Measurements from ENCODE around the gene CRLF3.
A peak's percentile ranks its signal among the peaks of the same experiment; 100 is the strongest.

The CRLF3 gene

DNA sequence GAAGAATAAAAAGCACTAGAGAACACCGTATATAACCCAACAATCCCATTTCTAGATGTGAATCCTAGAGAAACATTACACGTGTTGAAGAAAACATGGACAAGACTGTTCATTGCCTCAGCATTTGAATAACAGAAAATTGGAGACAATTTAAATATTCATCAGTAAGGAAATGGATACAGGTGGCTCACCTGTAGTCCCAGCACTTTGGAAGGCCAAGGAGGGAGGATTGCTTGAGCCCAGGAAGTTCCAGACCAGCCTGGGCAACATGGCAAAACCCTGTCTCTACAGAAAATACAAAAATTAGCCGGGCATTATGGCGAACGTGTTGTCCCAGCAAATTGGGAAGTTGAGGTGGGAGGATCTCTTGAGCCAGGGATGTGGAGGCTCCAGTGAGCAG is 4.5 kb upstream of the CRLF3 start:
- no peak overlapping the region for H3K9ac ChIP-seq (ENCODE audit: low read length)
- no peak overlapping the region for H3K4me2 ChIP-seq (ENCODE audit: low read length, poor library complexity, severe bottlenecking)
- no peak overlapping the region for H4K91ac ChIP-seq (ENCODE audit: low read length)
- no peak overlapping the region for H2AFZ ChIP-seq (ENCODE audit: low read depth, low read length)
- H2AK5ac ChIP-seq (ENCODE audit: low read length, severe bottlenecking) = no peak overlapping the region
- no peak overlapping the region for H3K18ac ChIP-seq (ENCODE audit: low read depth in 1 of 2, low read length in 2 of 2)
- H3K27me3 ChIP-seq (ENCODE audit: control insufficient read depth in 1 of 2, insufficient read depth in 1 of 2, low read length in 2 of 2) = no peaks in the 10 kb centered on the region
- no peak overlapping the region for H2BK12ac ChIP-seq (ENCODE audit: low read length in 2 of 2)
- no peak for DNase-seq
- no peaks in the 10 kb centered on the region for H3K9me3 ChIP-seq (ENCODE audit: control insufficient read depth, low read length)
- H2BK5ac ChIP-seq (ENCODE audit: low read depth, low read length, poor library complexity, severe bottlenecking) = no peak overlapping the region
- H3K23ac ChIP-seq (ENCODE audit: low read length in 2 of 2) = no peak overlapping the region
- H2BK120ac ChIP-seq (ENCODE audit: low read depth, low read length) = no peak overlapping the region
- H3K27ac ChIP-seq (ENCODE audit: low read length, poor library complexity, severe bottlenecking) = no peak overlapping the region
- H2BK15ac ChIP-seq (ENCODE audit: low read depth, poor library complexity, severe bottlenecking) = no peak overlapping the region
- H3K14ac ChIP-seq (ENCODE audit: low read length in 2 of 2) = no peak overlapping the region
- no peak overlapping the region for H3K4me3 ChIP-seq (ENCODE audit: insufficient read depth in 1 of 2, low read depth in 1 of 2, low read length in 2 of 2)
- WGBS = 100% methylated on average over 4 of the region's 5 CpGs
- no peak overlapping the region for H3K4ac ChIP-seq (ENCODE audit: low read depth in 1 of 2, low read length in 2 of 2)
- H4K8ac ChIP-seq (ENCODE audit: low read length) = no peak overlapping the region
- H3K36me3 ChIP-seq (ENCODE audit: control insufficient read depth in 1 of 2, insufficient read depth in 2 of 2, low read depth in 1 of 2, low read length in 2 of 2) = no peaks in the 10 kb centered on the region
- peaks cover 8% of the 10 kb centered on the region for H3K79me1 ChIP-seq (replicated peaks; ENCODE audit: low read length, poor library complexity, severe bottlenecking)
- H3K4me1 ChIP-seq (ENCODE audit: control insufficient read depth, insufficient read depth, low read depth, low read length) = peaks cover 8% of the 10 kb centered on the region

DNA sequence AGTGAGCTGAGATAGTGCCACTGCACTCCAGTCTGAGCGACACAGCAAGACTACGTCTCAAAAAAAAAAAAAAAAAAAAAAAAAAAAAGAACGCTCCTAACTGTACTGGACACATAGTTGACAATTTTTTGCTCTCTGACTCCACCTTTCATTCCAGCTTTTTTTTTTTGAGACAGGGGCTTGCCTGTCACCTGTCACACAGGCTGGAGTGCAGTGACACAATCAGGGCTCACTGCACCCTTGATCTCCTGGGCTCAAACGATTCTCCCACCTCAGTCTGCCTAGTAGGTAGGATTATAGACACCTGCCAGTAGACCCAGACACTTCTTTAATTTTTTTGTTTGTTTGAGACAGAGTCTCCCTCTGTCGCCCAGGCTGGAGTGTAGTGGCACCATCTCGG is 2.6 kb upstream of the CRLF3 start:
- H3K4me3 ChIP-seq (ENCODE audit: insufficient read depth in 1 of 2, low read depth in 1 of 2, low read length in 2 of 2) = no peak overlapping the region
- H3K36me3 ChIP-seq (ENCODE audit: control insufficient read depth in 1 of 2, insufficient read depth in 2 of 2, low read depth in 1 of 2, low read length in 2 of 2) = no peaks in the 10 kb centered on the region
- no peak overlapping the region for H4K8ac ChIP-seq (ENCODE audit: low read length)
- no peak overlapping the region for H3K27ac ChIP-seq (ENCODE audit: low read length, poor library complexity, severe bottlenecking)
- DNase-seq = no peak
- no peak overlapping the region for H2BK120ac ChIP-seq (ENCODE audit: low read depth, low read length)
- no peak overlapping the region for H4K91ac ChIP-seq (ENCODE audit: low read length)
- no peak overlapping the region for H3K14ac ChIP-seq (ENCODE audit: low read length in 2 of 2)
- no peaks in the 10 kb centered on the region for H3K9me3 ChIP-seq (ENCODE audit: control insufficient read depth, low read length)
- H2BK12ac ChIP-seq (ENCODE audit: low read length in 2 of 2) = no peak overlapping the region
- no peak overlapping the region for H3K9ac ChIP-seq (ENCODE audit: low read length)
- no peak overlapping the region for H2BK15ac ChIP-seq (ENCODE audit: low read depth, poor library complexity, severe bottlenecking)
- 92% methylated on average over 5 of the region's 6 CpGs for WGBS
- no peak overlapping the region for H3K4me2 ChIP-seq (ENCODE audit: low read length, poor library complexity, severe bottlenecking)
- H3K18ac ChIP-seq (ENCODE audit: low read depth in 1 of 2, low read length in 2 of 2) = no peak overlapping the region
- H3K23ac ChIP-seq (ENCODE audit: low read length in 2 of 2) = no peak overlapping the region
- no peak overlapping the region for H2AFZ ChIP-seq (ENCODE audit: low read depth, low read length)
- peaks cover 2% of the 10 kb centered on the region for H3K79me1 ChIP-seq (replicated peaks; ENCODE audit: low read length, poor library complexity, severe bottlenecking)
- H2AK5ac ChIP-seq (ENCODE audit: low read length, severe bottlenecking) = no peak overlapping the region
- peaks cover 6% of the 10 kb centered on the region for H3K4me1 ChIP-seq (ENCODE audit: control insufficient read depth, insufficient read depth, low read depth, low read length)
- no peak overlapping the region for H2BK5ac ChIP-seq (ENCODE audit: low read depth, low read length, poor library complexity, severe bottlenecking)
- H3K27me3 ChIP-seq (ENCODE audit: control insufficient read depth in 1 of 2, insufficient read depth in 1 of 2, low read length in 2 of 2) = no peaks in the 10 kb centered on the region
- no peak overlapping the region for H3K4ac ChIP-seq (ENCODE audit: low read depth in 1 of 2, low read length in 2 of 2)

DNA sequence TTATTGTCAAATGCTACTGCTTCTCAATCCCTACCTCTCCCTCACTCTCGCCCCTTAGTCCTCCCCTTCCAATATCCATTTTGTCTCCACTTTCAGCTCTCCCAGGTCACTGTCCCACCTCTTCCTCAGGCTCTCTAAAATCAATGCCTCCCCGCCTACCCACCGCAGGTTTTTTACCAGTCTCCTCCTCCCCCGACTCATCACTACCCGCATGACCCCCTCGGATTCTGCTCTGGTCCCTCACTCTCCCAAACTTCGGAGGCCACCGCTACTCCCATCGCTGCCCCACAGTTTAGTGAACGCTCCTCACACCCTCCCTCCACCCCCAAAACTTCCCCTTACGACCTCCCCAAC is 513 bp downstream of the CRLF3 start:
- Histone ChIP-seq H3K27ac (ENCODE audit: low read length, poor library complexity, severe bottlenecking) (peak overlapping the region; percentile 66), H3K27me3 (ENCODE audit: control insufficient read depth in 1 of 2, insufficient read depth in 1 of 2, low read length in 2 of 2) (no peaks in the 10 kb centered on the region), H4K8ac (ENCODE audit: low read length) (peak overlapping the region; percentile 83), H3K14ac (ENCODE audit: low read length in 2 of 2) (no peak overlapping the region), H2BK15ac (ENCODE audit: low read depth, poor library complexity, severe bottlenecking) (peak overlapping the region; percentile 73), H3K4me2 (ENCODE audit: low read length, poor library complexity, severe bottlenecking) (peak overlapping the region; percentile 57), H2AFZ (ENCODE audit: low read depth, low read length) (peak overlapping the region; percentile 75), H3K4ac (ENCODE audit: low read depth in 1 of 2, low read length in 2 of 2) (no peak overlapping the region), H4K91ac (ENCODE audit: low read length) (peak overlapping the region; percentile 64), H3K4me3 (ENCODE audit: insufficient read depth in 1 of 2, low read depth in 1 of 2, low read length in 2 of 2) (peak overlapping the region; percentile 82 to 86), H3K79me1 (replicated peaks; ENCODE audit: low read length, poor library complexity, severe bottlenecking) (peaks cover 3% of the 10 kb centered on the region), H3K18ac (ENCODE audit: low read depth in 1 of 2, low read length in 2 of 2) (peak overlapping the region; percentile 37 to 94), H3K4me1 (ENCODE audit: control insufficient read depth, insufficient read depth, low read depth, low read length) (peaks cover 6% of the 10 kb centered on the region), H3K9me3 (ENCODE audit: control insufficient read depth, low read length) (no peaks in the 10 kb centered on the region), H2AK5ac (ENCODE audit: low read length, severe bottlenecking) (no peak overlapping the region), H3K9ac (ENCODE audit: low read length) (peak overlapping the region; percentile 86), H2BK120ac (ENCODE audit: low read depth, low read length) (no peak overlapping the region), H2BK5ac (ENCODE audit: low read depth, low read length, poor library complexity, severe bottlenecking) (no peak overlapping the region), H2BK12ac (ENCODE audit: low read length in 2 of 2) (peak overlapping the region in 1 of 2 experiments; percentile 49), H3K23ac (ENCODE audit: low read length in 2 of 2) (no peak overlapping the region), H3K36me3 (ENCODE audit: control insufficient read depth in 1 of 2, insufficient read depth in 2 of 2, low read depth in 1 of 2, low read length in 2 of 2) (peaks cover 0 to 3% of the 10 kb centered on the region in 2 experiments)
- WGBS = under 1% methylated on average over 11 of the region's 11 CpGs
- DNase-seq = no peak

DNA sequence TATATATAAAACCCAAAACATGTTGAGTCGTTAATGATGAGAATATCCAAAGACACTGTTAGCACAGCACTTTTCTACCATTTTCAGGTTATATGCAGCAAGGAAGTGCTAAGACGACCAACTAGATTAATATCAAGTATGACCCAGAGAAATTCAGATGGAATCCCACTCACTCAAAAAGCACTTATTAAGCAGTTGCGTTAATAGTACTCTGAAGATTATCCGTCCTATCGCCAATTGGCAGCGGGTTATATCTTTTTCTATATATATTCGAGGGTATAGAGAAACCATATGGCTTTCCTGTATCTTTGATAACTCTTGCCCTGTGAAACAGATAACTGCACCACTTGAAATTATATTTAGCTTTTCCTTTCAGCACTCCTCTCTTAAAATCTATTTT is 1.1 kb downstream of the CRLF3 start:
- Histone ChIP-seq H3K4me1 (ENCODE audit: control insufficient read depth, insufficient read depth, low read depth, low read length) (peaks cover 6% of the 10 kb centered on the region), H2AK5ac (ENCODE audit: low read length, severe bottlenecking) (no peak overlapping the region), H3K4ac (ENCODE audit: low read depth in 1 of 2, low read length in 2 of 2) (no peak overlapping the region), H3K9me3 (ENCODE audit: control insufficient read depth, low read length) (no peaks in the 10 kb centered on the region), H3K18ac (ENCODE audit: low read depth in 1 of 2, low read length in 2 of 2) (no peak overlapping the region), H2BK120ac (ENCODE audit: low read depth, low read length) (no peak overlapping the region), H3K36me3 (ENCODE audit: control insufficient read depth in 1 of 2, insufficient read depth in 2 of 2, low read depth in 1 of 2, low read length in 2 of 2) (peaks cover 0 to 3% of the 10 kb centered on the region in 2 experiments), H3K23ac (ENCODE audit: low read length in 2 of 2) (no peak overlapping the region), H3K9ac (ENCODE audit: low read length) (peak overlapping the region; percentile 86), H2BK12ac (ENCODE audit: low read length in 2 of 2) (no peak overlapping the region), H3K27me3 (ENCODE audit: control insufficient read depth in 1 of 2, insufficient read depth in 1 of 2, low read length in 2 of 2) (no peaks in the 10 kb centered on the region), H3K4me2 (ENCODE audit: low read length, poor library complexity, severe bottlenecking) (peak overlapping the region; percentile 10), H2BK15ac (ENCODE audit: low read depth, poor library complexity, severe bottlenecking) (no peak overlapping the region), H2AFZ (ENCODE audit: low read depth, low read length) (no peak overlapping the region), H3K79me1 (replicated peaks; ENCODE audit: low read length, poor library complexity, severe bottlenecking) (peaks cover 4% of the 10 kb centered on the region), H3K4me3 (ENCODE audit: insufficient read depth in 1 of 2, low read depth in 1 of 2, low read length in 2 of 2) (peak overlapping the region in 1 of 2 experiments; percentile 86), H3K14ac (ENCODE audit: low read length in 2 of 2) (no peak overlapping the region), H4K91ac (ENCODE audit: low read length) (no peak overlapping the region), H3K27ac (ENCODE audit: low read length, poor library complexity, severe bottlenecking) (no peak overlapping the region), H4K8ac (ENCODE audit: low read length) (no peak overlapping the region), H2BK5ac (ENCODE audit: low read depth, low read length, poor library complexity, severe bottlenecking) (no peak overlapping the region)
- 70% methylated on average over 4 of the region's 7 CpGs for WGBS
- peak; percentile 5 for DNase-seq

All from mesenchymal stem cell (in vitro differentiated cells and primary cell).